GM10266 (cell line): ENCODE data around the gene MED23.
A peak's percentile ranks its signal among the peaks of the same experiment; 100 is the strongest.
"Not testable (repeated sequence)": the region's sequence is repeated elsewhere in the genome, so short reads cannot be mapped to it uniquely, and the experiment has no call there.

Experiments
- DNase-seq: peaks from one replicate; pipeline ENCODE4 v3.0.0; 2012; ENCODE audit errors: extremely low spot score
- CTCF ChIP-seq: IDR thresholded peaks from 2 replicates; pipeline ENCODE4 v1.5.1; 2012; ENCODE audit warnings: mild to moderate bottlenecking, low read depth; ENCODE audit not compliant: control insufficient read depth, insufficient read depth; ENCODE audit errors: missing control alignments

MED23 gene

GRCh38 chr6:131532580-131533039 is 95.4 kb downstream of the MED23 start:
- no peak for TF ChIP-seq CTCF
- peak; percentile 21 for DNase-seq

- DNase-seq: not testable (repeated sequence)
Observed at GRCh38 chr6:131531681-131532080, 96.4 kb downstream of the MED23 start.

GRCh38 chr6:131530936-131531335 is 97.1 kb downstream of the MED23 start:
- DNase-seq: not testable (repeated sequence)

- TF ChIP-seq CTCF: no peak
- no peak for DNase-seq
Observed at GRCh38 chr6:131524695-131525336, 103.2 kb downstream of the MED23 start.

- TF ChIP-seq CTCF: no peak
- DNase-seq: no peak
Observed at GRCh38 chr6:131523988-131524673, 103.9 kb downstream of the MED23 start.
